GM21360 (cell line): ENCODE data around the gene FAM193B.

Experiments
- ATAC-seq: cut with Tn5 transposase; IDR thresholded peaks from one replicate; pipeline ENCODE4 v1.9.1; 2021; ENCODE audit warnings: mild to moderate bottlenecking, moderate library complexity; ENCODE audit not compliant: unreplicated experiment

Gene FAM193B

GRCh38 chr5:177473443-177474001 is 80.8 kb downstream of the FAM193B start, which contains the start of gene DBN1:
Gene DBN1 (minus strand): TSS chr5:177473634. CDS start chr5:177473521, 113 bp downstream.
- ATAC-seq, result no peak

DNA sequence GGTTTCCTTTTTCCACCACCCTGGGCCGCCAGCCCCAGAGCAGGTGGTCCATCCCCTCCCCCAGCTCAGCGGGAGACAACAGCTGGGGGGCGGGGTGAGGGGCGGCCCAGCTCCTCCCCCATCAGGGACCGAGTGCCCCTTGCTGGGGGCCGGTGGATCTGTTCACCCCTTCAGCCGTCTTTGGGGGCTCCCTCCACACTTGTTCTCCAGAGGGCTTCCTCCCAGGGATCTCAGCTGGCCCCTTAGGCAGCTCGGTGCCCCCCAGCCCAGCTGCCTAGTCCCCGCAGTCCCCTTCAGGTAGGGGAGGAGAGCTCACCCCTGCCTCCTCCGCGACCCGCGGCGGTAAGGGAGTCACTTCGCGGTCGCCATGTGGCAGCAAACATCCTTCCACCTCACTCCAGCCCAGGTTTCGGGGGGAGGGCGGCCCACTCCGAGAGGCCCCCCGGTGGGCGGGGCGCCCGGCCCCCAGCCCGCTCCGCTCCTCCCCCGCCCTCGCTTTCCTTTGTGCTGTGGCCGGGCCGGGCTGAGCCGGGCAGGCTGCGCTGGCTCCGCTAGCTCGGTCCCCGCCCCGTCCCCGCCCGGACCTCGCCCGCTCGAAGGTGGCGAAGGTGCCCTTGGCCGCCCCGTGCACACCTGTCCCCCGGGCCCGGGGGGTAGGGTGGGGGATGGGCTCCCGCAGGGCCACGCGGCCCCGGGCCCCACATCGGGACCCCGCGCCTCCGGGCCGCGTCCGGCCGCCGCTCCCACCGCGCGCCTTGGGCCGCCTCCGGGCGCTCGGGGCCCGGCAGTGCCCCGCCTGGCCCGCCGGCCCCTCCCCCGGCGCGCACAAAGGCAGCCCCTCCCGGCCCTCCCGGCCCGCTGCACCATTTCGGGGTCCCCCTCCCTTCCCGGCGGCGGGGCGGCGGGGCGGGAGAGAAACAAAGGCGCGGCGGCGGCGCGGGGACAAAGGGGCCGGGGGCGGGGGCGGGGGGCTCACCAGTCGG is 81.6 kb downstream of the FAM193B start:
- ATAC-seq, result no peak

DNA sequence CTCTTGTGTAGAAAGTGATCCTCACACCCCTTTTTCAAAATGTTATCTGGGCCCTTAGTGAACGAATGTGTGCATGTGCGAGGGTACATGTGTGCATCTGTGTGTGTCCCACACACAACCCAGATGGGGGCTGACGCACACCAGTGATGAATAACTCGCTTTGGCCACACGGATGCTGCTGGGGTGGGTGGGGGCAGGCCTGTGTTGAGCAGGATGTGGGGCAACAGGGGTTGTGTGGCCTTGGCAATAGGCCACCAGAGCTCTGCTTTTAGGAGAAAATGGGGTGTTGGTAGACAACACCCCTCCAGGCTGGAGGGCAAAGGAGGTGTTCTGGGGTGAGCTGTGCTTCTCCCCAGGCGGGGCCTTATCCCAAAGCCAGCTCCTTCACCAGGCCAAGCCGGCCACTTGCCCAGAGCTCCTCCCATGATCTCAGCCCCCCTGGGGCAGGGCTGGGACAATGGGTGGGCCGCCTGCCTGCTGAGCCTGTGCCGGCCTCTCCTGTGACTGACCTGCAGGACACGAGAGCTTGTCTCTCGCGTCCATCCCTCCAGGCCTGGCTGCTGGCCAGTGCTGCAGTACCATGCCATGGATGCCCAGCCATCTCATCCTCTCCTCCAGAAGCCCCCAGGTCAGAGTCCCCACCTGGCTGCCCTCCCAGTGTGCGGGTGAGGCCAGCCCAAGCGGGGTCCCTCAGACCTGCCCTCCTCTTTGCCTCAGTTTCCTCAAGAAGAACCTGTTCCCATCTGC is 82.6 kb downstream of the FAM193B start:
- no peak for ATAC-seq

GRCh38 chr5:177470759-177471536 is 83.4 kb downstream of the FAM193B start:
- ATAC-seq, result no peak
